GM21825 (cell line): ENCODE results near the gene ETV3L.

Experiments used
- ATAC-seq: cut with Tn5 transposase; IDR thresholded peaks from one replicate; pipeline ENCODE4 v1.9.1; 2021; ENCODE audit warnings: mild to moderate bottlenecking, moderate library complexity; ENCODE audit not compliant: unreplicated experiment

The ETV3L gene

GRCh38 chr1:157099633-157100009 lies at the start of gene ETV3L:
TSS of gene ETV3L (minus strand) at chr1:157099808. CDS start at chr1:157099523, 285 bp downstream.
- no peak for ATAC-seq

- no peak for ATAC-seq
Measured at GRCh38 chr1:157147906-157148700, 48.5 kb upstream of the ETV3L start.

GRCh38 chr1:157147037-157147436 lies 47.4 kb upstream of the ETV3L start:
- no peak for ATAC-seq

GRCh38 chr1:157146244-157146643 lies 46.6 kb upstream of the ETV3L start:
- no peak for ATAC-seq

GRCh38 chr1:157145076-157145475 lies 45.5 kb upstream of the ETV3L start:
- no peak for ATAC-seq

GRCh38 chr1:157144509-157144908 lies 44.9 kb upstream of the ETV3L start:
- no peak for ATAC-seq

GRCh38 chr1:157142765-157143423 lies 43.3 kb upstream of the ETV3L start:
- ATAC-seq, result no peak

- no peak for ATAC-seq
Measured at GRCh38 chr1:157142201-157142600, 42.6 kb upstream of the ETV3L start.

GRCh38 chr1:157141212-157141855 lies 41.7 kb upstream of the ETV3L start:
- no peak for ATAC-seq

GRCh38 chr1:157140063-157140588 lies 40.5 kb upstream of the ETV3L start:
- no peak for ATAC-seq

- ATAC-seq, result no peak
Measured at GRCh38 chr1:157139052-157139715, 39.6 kb upstream of the ETV3L start.

- peak; percentile 88 for ATAC-seq
Measured at GRCh38 chr1:157138220-157139051, 38.8 kb upstream of the ETV3L start, which contains the start of gene ETV3. TSS of gene ETV3 (minus strand) at chr1:157138395. CDS start at chr1:157136352, 2,043 bp downstream.

GRCh38 chr1:157137408-157138219 lies 38.0 kb upstream of the ETV3L start:
- ATAC-seq, result no peak

GRCh38 chr1:157137046-157137407 lies 37.4 kb upstream of the ETV3L start:
- no peak for ATAC-seq

- ATAC-seq, result no peak
Measured at GRCh38 chr1:157136133-157136532, 36.5 kb upstream of the ETV3L start.

- ATAC-seq, result no peak
Measured at GRCh38 chr1:157135646-157136045, 36.0 kb upstream of the ETV3L start.

- no peak for ATAC-seq
Measured at GRCh38 chr1:157135070-157135469, 35.5 kb upstream of the ETV3L start.

- ATAC-seq, result no peak
Measured at GRCh38 chr1:157134442-157134841, 34.8 kb upstream of the ETV3L start.

GRCh38 chr1:157133426-157133825 lies 33.8 kb upstream of the ETV3L start:
- ATAC-seq, result no peak
